HFFc6 (cell line): Measurements from ENCODE around the gene NUTM2B. TPM values are rescaled to one million over a fixed set of nuclear protein-coding genes. Genes with fewer than 3 reads are reported as not detected.
A peak's percentile ranks its signal among the peaks of the same experiment; 100 is the strongest.
"Not testable (repeated sequence)": the region's sequence is repeated elsewhere in the genome, so short reads cannot be mapped to it uniquely, and the experiment has no call there.

Source experiments
- DNase-seq: peaks from one replicate; pipeline ENCODE4 v3.0.0-alpha.2; 2018
- H3K27ac Mint-ChIP-seq: 2 replicates; pipeline ENCODE4 v1.8.0; 2020; ENCODE audit warnings: mild to moderate bottlenecking, mixed read lengths
- H3K27me3 Mint-ChIP-seq: 2 replicates; pipeline ENCODE4 v1.8.0; 2021; ENCODE audit warnings: mild to moderate bottlenecking, moderate library complexity, mixed read lengths; ENCODE audit not compliant: insufficient read depth
- H3K36me3 Mint-ChIP-seq: 2 replicates; pipeline ENCODE4 v1.8.0; 2021; ENCODE audit warnings: low read depth, mixed read lengths
- H3K4me1 Mint-ChIP-seq: 2 replicates; pipeline ENCODE4 v1.8.0; 2020; ENCODE audit warnings: low read depth, mixed read lengths
- H3K4me3 Mint-ChIP-seq: 2 replicates; pipeline ENCODE4 v1.8.0; 2020; ENCODE audit warnings: mild to moderate bottlenecking, moderate library complexity, mixed read lengths
- H3K9me3 Mint-ChIP-seq: 2 replicates; pipeline ENCODE4 v1.8.0; 2020; ENCODE audit warnings: mild to moderate bottlenecking, mixed read lengths
- CTCF ChIP-seq: fragments of 200-600 bp; sonication (generic); IDR thresholded peaks from 2 replicates; pipeline ENCODE4 v1.5.0; 2021; ENCODE audit warnings: antibody characterized with exemption, mild to moderate bottlenecking
- long read RNA-seq: library from polyadenylated mRNA; unstranded; transcript quantifications from one replicate; pipeline ENCODE4 v2.0.0, GENCODE V29; 2019
- total RNA-seq, 6 experiments: library from RNA; stranded (reverse); fragmentation: NEBNext Ultra II Directional; extraction: Animal tissue kit (Norgen Biotek cat#: 25700); gene quantifications; 2 replicates in 1 of 6; 3 replicates in 5 of 6; pipeline ENCODE4 v1.2.3, GENCODE V29; 2021

NUTM2B gene
- under 1 TPM; 0.31 to 0.58 (median 0.42) TPM for total RNA-seq
- long read RNA-seq = 0 reads

GRCh38 chr10:79702927-79703326 lies at the start of gene NUTM2B:
NUTM2B (plus strand) TSS chr10:79703227; CDS start chr10:79703610, 383 bp downstream.
- H3K4me1 Mint-ChIP-seq, H3K9me3 Mint-ChIP-seq, DNase-seq, H3K27ac Mint-ChIP-seq, H3K27me3 Mint-ChIP-seq, H3K4me3 Mint-ChIP-seq, H3K36me3 Mint-ChIP-seq: not testable (repeated sequence)

GRCh38 chr10:79663287-79663686 lies 39.7 kb upstream of the NUTM2B start:
- not testable (repeated sequence) for H3K4me3 Mint-ChIP-seq, DNase-seq, H3K36me3 Mint-ChIP-seq, H3K27me3 Mint-ChIP-seq, H3K4me1 Mint-ChIP-seq, H3K27ac Mint-ChIP-seq, H3K9me3 Mint-ChIP-seq

GRCh38 chr10:79664686-79665085 lies 38.3 kb upstream of the NUTM2B start:
- DNase-seq, H3K4me3 Mint-ChIP-seq, H3K27me3 Mint-ChIP-seq, H3K27ac Mint-ChIP-seq, H3K36me3 Mint-ChIP-seq, H3K4me1 Mint-ChIP-seq, H3K9me3 Mint-ChIP-seq: not testable (repeated sequence)

GRCh38 chr10:79669248-79669788 lies 33.7 kb upstream of the NUTM2B start:
- peak overlapping the region; percentile 69 for H3K27ac Mint-ChIP-seq
- H3K4me3 Mint-ChIP-seq = peak overlapping the region; percentile 63
- not testable (repeated sequence) for H3K9me3 Mint-ChIP-seq, H3K27me3 Mint-ChIP-seq, H3K36me3 Mint-ChIP-seq
- DNase-seq = peak; percentile 2
- H3K4me1 Mint-ChIP-seq = peaks cover 11% of the 10 kb centered on the region

GRCh38 chr10:79674878-79675277 lies 28.1 kb upstream of the NUTM2B start:
- Mint-ChIP-seq H3K4me1 (peaks cover 14% of the 10 kb centered on the region), H3K4me3 (0 out of 2 replicates have a peak overlapping the region, but pooled peaks have one; percentile 35)
- H3K36me3 Mint-ChIP-seq, H3K27ac Mint-ChIP-seq, H3K9me3 Mint-ChIP-seq, H3K27me3 Mint-ChIP-seq: not testable (repeated sequence)
- peak; percentile 32; the same call in 1 of the 2 replicates for TF ChIP-seq CTCF
- DNase-seq = peak; percentile 40

GRCh38 chr10:79683026-79683883 lies 19.8 kb upstream of the NUTM2B start:
- not testable (repeated sequence) for H3K27ac Mint-ChIP-seq, H3K4me1 Mint-ChIP-seq, H3K27me3 Mint-ChIP-seq, DNase-seq, H3K9me3 Mint-ChIP-seq, H3K4me3 Mint-ChIP-seq, H3K36me3 Mint-ChIP-seq

- H3K36me3 Mint-ChIP-seq, H3K9me3 Mint-ChIP-seq, H3K4me3 Mint-ChIP-seq, H3K27me3 Mint-ChIP-seq, H3K4me1 Mint-ChIP-seq, H3K27ac Mint-ChIP-seq, DNase-seq: not testable (repeated sequence)
These were observed 18.9 kb upstream of the NUTM2B start for GRCh38 chr10:79683884-79684720.

- H3K9me3 Mint-ChIP-seq, H3K4me3 Mint-ChIP-seq, DNase-seq, H3K36me3 Mint-ChIP-seq, H3K27ac Mint-ChIP-seq, H3K4me1 Mint-ChIP-seq, H3K27me3 Mint-ChIP-seq: not testable (repeated sequence)
These were observed 17.9 kb upstream of the NUTM2B start for GRCh38 chr10:79685044-79685685.

GRCh38 chr10:79686595-79686994 lies 16.4 kb upstream of the NUTM2B start:
- H3K27me3 Mint-ChIP-seq, DNase-seq, H3K27ac Mint-ChIP-seq, H3K4me1 Mint-ChIP-seq, H3K9me3 Mint-ChIP-seq, H3K36me3 Mint-ChIP-seq, H3K4me3 Mint-ChIP-seq: not testable (repeated sequence)

GRCh38 chr10:79687406-79688150 lies 15.4 kb upstream of the NUTM2B start:
- H3K4me1 Mint-ChIP-seq, H3K27me3 Mint-ChIP-seq, DNase-seq, H3K9me3 Mint-ChIP-seq, H3K27ac Mint-ChIP-seq, H3K36me3 Mint-ChIP-seq, H3K4me3 Mint-ChIP-seq: not testable (repeated sequence)

GRCh38 chr10:79688798-79689197 lies 14.2 kb upstream of the NUTM2B start:
- not testable (repeated sequence) for H3K9me3 Mint-ChIP-seq, H3K36me3 Mint-ChIP-seq, DNase-seq, H3K27ac Mint-ChIP-seq, H3K4me3 Mint-ChIP-seq, H3K4me1 Mint-ChIP-seq, H3K27me3 Mint-ChIP-seq

GRCh38 chr10:79696596-79696995 lies 6.4 kb upstream of the NUTM2B start:
- DNase-seq, H3K9me3 Mint-ChIP-seq, H3K27me3 Mint-ChIP-seq, H3K36me3 Mint-ChIP-seq, H3K4me1 Mint-ChIP-seq, H3K27ac Mint-ChIP-seq, H3K4me3 Mint-ChIP-seq: not testable (repeated sequence)
